K562 (cell line): Measurements from ENCODE around the gene NUP188. TPM values are rescaled to one million over a fixed set of nuclear protein-coding genes. Genes with fewer than 3 reads are reported as not detected.
A peak's percentile ranks its signal among the peaks of the same experiment; 100 is the strongest.

ENCODE experiments used
- ATAC-seq: fragments of 200-7000 bp; cut with Tn5 transposase; 3 replicates; pipeline ENCODE4 v1.9.1; 2020; ENCODE audit warnings: moderate library complexity
- BruUV-seq: library from RNA; stranded (reverse); fragments of 400-500 nt; replicated peaks from 2 replicates; lab custom pipeline; 2021; lab: Mats Ljungman, UMichigan
- CTCF ChIA-PET: fragments of 300-600 bp; formaldehyde crosslinking; extraction: SDS; loops from one replicate; lab custom pipeline; 2021; ENCODE audit warnings: low intra/inter-chr PET ratio; lab: Yijun Ruan, JAX
- POLR2A ChIA-PET: fragments of 300-600, 350-650 bp; sonication (Branson Sonifier 250); formaldehyde crosslinking; extraction: SDS; loops from one replicate; lab custom pipeline; 2021; ENCODE audit warnings: antibody characterized with exemption, inconsistent platforms; lab: Yijun Ruan, JAX
- DNase-seq, 4 experiments: peaks; one replicate each; pipeline versions ENCODE4 v3.0.0 to v3.0.0-alpha.2; 2011 to 2018; ENCODE audit warnings: low spot score in 3 of 4, mixed read lengths in 3 of 4; ENCODE audit errors: extremely low read depth in 1 of 4
- FAIRE-seq: peaks from 2 replicates; lab custom pipeline; 2011; peaks lifted over from hg19 to GRCh38; lab: Jason Lieb, UNC
- H2AFZ ChIP-seq: 2 replicates; pipeline ENCODE4 v1.6.0; 2011; ENCODE audit warnings: low read depth, low read length, control low read depth, inconsistent platforms
- H3K27ac ChIP-seq: fragments of 200-600 bp; 3 replicates; pipeline ENCODE4 v1.8.0; 2011; ENCODE audit warnings: low read depth, mild to moderate bottlenecking, control low read depth, inconsistent platforms, low read length, moderate library complexity, mixed read lengths; ENCODE audit errors: extremely low read depth
- H3K27me3 ChIP-seq, 2 experiments: fragments of 300-600 bp in 1 of 2; 2 replicates in 1 of 2; 3 replicates in 1 of 2; pipeline versions ENCODE4 v1.6.0 to v1.8.0; 2011; ENCODE audit warnings: inconsistent platforms in 2 of 2, low read length in 2 of 2, mild to moderate bottlenecking in 1 of 2, mixed read lengths in 1 of 2, moderate library complexity in 1 of 2; ENCODE audit not compliant: control insufficient read depth in 2 of 2, insufficient read depth in 2 of 2
- H3K36me3 ChIP-seq: fragments of 300-600 bp; 3 replicates; pipeline ENCODE4 v1.8.0; 2011; ENCODE audit warnings: mild to moderate bottlenecking, low read length, inconsistent platforms; ENCODE audit not compliant: control insufficient read depth, insufficient read depth
- H3K4me1 ChIP-seq, 2 experiments: fragments of 200-600 bp in 1 of 2; replicated peaks in 1 of 2; 2 replicates in 1 of 2; 3 replicates in 1 of 2; pipeline versions ENCODE4 v1.5.1 to v1.8.0; 2011; ENCODE audit warnings: inconsistent platforms in 2 of 2, low read length in 2 of 2, mild to moderate bottlenecking in 1 of 2, mixed read lengths in 1 of 2, moderate library complexity in 1 of 2; ENCODE audit not compliant: control insufficient read depth in 2 of 2, insufficient read depth in 2 of 2
- H3K4me2 ChIP-seq: 2 replicates; pipeline ENCODE4 v1.6.1; 2011; ENCODE audit warnings: low read length, control low read depth, inconsistent platforms, mixed read lengths; ENCODE audit not compliant: insufficient read depth
- H3K4me3 ChIP-seq: fragments of 200-600 bp; sonication (generic), shearing (Covaris generic); 2 replicates; pipeline ENCODE4 v1.5.1; 2016; ENCODE audit warnings: control low read depth, inconsistent platforms
- H3K79me2 ChIP-seq: fragments of 200-600 bp; 3 replicates; pipeline ENCODE4 v1.8.0; 2011; ENCODE audit warnings: low read length, inconsistent platforms; ENCODE audit not compliant: control insufficient read depth, insufficient read depth
- H3K9ac ChIP-seq, 2 experiments: 2 replicates each; pipeline versions ENCODE4 v1.6.0 to v1.6.1; 2011; ENCODE audit warnings: low read depth in 2 of 2, low read length in 2 of 2, control low read depth in 1 of 2, inconsistent platforms in 1 of 2, mild to moderate bottlenecking in 1 of 2, mixed read lengths in 1 of 2; ENCODE audit not compliant: insufficient read depth in 1 of 2
- H3K9me1 ChIP-seq: one replicate; pipeline ENCODE4 v1.6.0; 2011; ENCODE audit warnings: inconsistent platforms, mild to moderate bottlenecking, low read length, moderate library complexity; ENCODE audit not compliant: control insufficient read depth, insufficient read depth
- H3K9me3 ChIP-seq: replicated peaks from 2 replicates; pipeline ENCODE4 v1.5.1; 2011; ENCODE audit warnings: low read depth, low read length, inconsistent platforms; ENCODE audit not compliant: control insufficient read depth, insufficient read depth
- H4K20me1 ChIP-seq: replicated peaks from 2 replicates; pipeline ENCODE4 v1.6.1; 2011; ENCODE audit warnings: low read length, inconsistent platforms, mixed read lengths; ENCODE audit not compliant: control insufficient read depth, insufficient read depth
- MGA ChIP-seq: fragments of 450-650 bp; IDR thresholded peaks from 2 replicates; pipeline ENCODE4 v1.6.1; 2016; ENCODE audit warnings: mild to moderate bottlenecking, moderate library complexity
- THRA ChIP-seq: fragments of 450-650 bp; IDR thresholded peaks from 2 replicates; pipeline ENCODE4 v1.6.1; 2017; ENCODE audit warnings: mild to moderate bottlenecking, moderate library complexity
- USF1 ChIP-seq: sonication (generic); formaldehyde crosslinking; IDR thresholded peaks from 2 replicates; pipeline ENCODE4 v1.9.0; 2022; ENCODE audit warnings: mild to moderate bottlenecking, missing genetic modification reagents
- USF2 ChIP-seq: sonication (generic); formaldehyde crosslinking; IDR thresholded peaks from 2 replicates; pipeline ENCODE4 v1.5.0; 2020; ENCODE audit warnings: missing genetic modification reagents
- ZNF253 ChIP-seq: fragments of 250-450 bp; sonication (Bioruptor Pico); conservative IDR thresholded peaks from 2 replicates; pipeline ENCODE4 v1.6.1; 2021; ENCODE audit warnings: mild to moderate bottlenecking
- WGBS: fragments of 100-300 bp; shearing (Covaris generic); methylation state at CpG from one replicate; pipeline ENCODE4 v1.1.6; 2016; ENCODE audit warnings: low coverage, mixed read lengths; ENCODE audit not compliant: insufficient coverage; ENCODE audit errors: missing lambda C conversion rate; 5-methylcytosine and 5-hydroxymethylcytosine counted together
- in situ Hi-C: fragments of 300-500 bp; cut with MboI; formaldehyde crosslinking; loops from 4 replicates; pipeline ENCODE4 v1.15.0; 2018; ENCODE audit warnings: inconsistent platforms, mixed read lengths
- intact Hi-C: fragments of 100-400 bp; cut with micrococcal nuclease; formaldehyde crosslinking; loops from 2 replicates; pipeline ENCODE4 v1.14.2; 2022
- polyA plus RNA-seq, 8 experiments: library from polyadenylated mRNA; depleted of rRNA in 4 of 8; stranded (reverse) in 5 of 8; unstranded in 3 of 8; fragments of >200 nt; fragmentation: Nextera tagmentation in 2 of 8; fragmentation: Illumina TruSeq in 1 of 8; extraction: Ambion mirVana in 2 of 8; extraction: Trizol in 1 of 8; gene quantifications; 2 replicates each; pipeline versions ENCODE4 v1.2.1 to v1.2.3, GENCODE V29; 2011 to 2014; ENCODE audit warnings: inconsistent platforms in 1 of 8, missing spikeins in 1 of 8
- total RNA-seq, 7 experiments: library from RNA; depleted of rRNA in 6 of 7; stranded (reverse); fragments of >200 nt in 6 of 7; fragmentation: Illumina TruSeq in 2 of 7; extraction: Trizol in 2 of 7; gene quantifications; 2 replicates each; pipeline versions ENCODE4 v1.2.1 to v1.2.3, GENCODE V29; 2011 to 2021; ENCODE audit warnings: low replicate concordance in 1 of 7

Gene NUP188
- total and polyA plus RNA-seq, 9 of the 15 experiments (the other 6 are each of a cell fraction or from before 2014, with no cell fraction given) = 11.7 to 135 (median 70.6) TPM

- CTCF ChIA-PET = no interaction called here
- intact Hi-C loops = loop anchor here (5.0 kb wide), 1 partner anchor 86 kb away; the partner anchor contains the start of genes CRAT and PTPA
- H3K9me1 ChIP-seq = peaks cover 8% of the 10 kb centered on the region
- 20% methylated on average over 16 of the region's 17 CpGs for WGBS
- H3K27ac ChIP-seq = peak overlapping the region; percentile 68
- H2AFZ ChIP-seq = no peak overlapping the region
- FAIRE-seq = no peak
- BruUV-seq = TSS peak; percentile 68
- H3K4me1 ChIP-seq = peaks cover 50 to 77% of the 10 kb centered on the region in 2 experiments
- H3K36me3 ChIP-seq = peaks cover 12% of the 10 kb centered on the region; the same call in 1 of the 3 replicates
- POLR2A ChIA-PET = no interaction called here
- DNase-seq = peak in 2 of 4 experiments; percentile 29 to 55
- in situ Hi-C loops = no loop called here
- peak; percentile 8 for ATAC-seq
- peak overlapping the region; percentile 89 for H3K4me2 ChIP-seq
- no peaks in the 10 kb centered on the region for H4K20me1 ChIP-seq
- peaks cover 57% of the 10 kb centered on the region for H3K79me2 ChIP-seq
- peak overlapping the region; percentile 56 for H3K4me3 ChIP-seq
- H3K9ac ChIP-seq = peak overlapping the region; percentile 64 to 99
- no peaks in the 10 kb centered on the region for H3K27me3 ChIP-seq
- H3K9me3 ChIP-seq = no peaks in the 10 kb centered on the region
- TF ChIP-seq THRA = no peak
- no peak for TF ChIP-seq ZNF253 (CRISPR knock-in tag)
- TF ChIP-seq USF1 (CRISPR knock-in tag) = peak; percentile 72; the same call in 1 of the 2 replicates
- TF ChIP-seq MGA = 0 out of 2 replicates have a peak, but pooled peaks have one; percentile 26
- peak; percentile 37; the same call in 1 of the 2 replicates for TF ChIP-seq USF2 (CRISPR knock-in tag)
These were observed 79.1 kb downstream of the NUP188 start for GRCh38 chr9:129026442-129027223.
